ENCODE results near the gene UBE3B. TPM values are rescaled to one million over a fixed set of nuclear protein-coding genes. Genes with fewer than 3 reads are reported as not detected.

UBE3B gene
- total RNA-seq, 1 donor from 2014 or later: 21.4 TPM

GRCh38 chr12:109573029-109573913, 95.8 kb downstream of the UBE3B start, which contains the start of the genes MMAB and MVK:
Gene MMAB (minus strand): TSS chr12:109573504. CDS start chr12:109573480, 24 bp downstream.
Gene MVK (plus strand): TSS chr12:109573794. CDS start chr12:109574823, 1,029 bp downstream.
- peak within 1 kb of the TSS; percentile 85 for H3K27ac ChIP-seq (ENCODE audit: low read depth, low read length)
- peaks cover 17 to 24% (median 18%) of the 10 kb centered on the region in 3 donors for H3K4me1 ChIP-seq (ENCODE audit: control insufficient read depth in 3 of 3, insufficient read depth in 3 of 3, low read length in 3 of 3)
- peak within 1 kb of the TSS; percentile 93 to 99 (median 95) for H3K4me3 ChIP-seq (ENCODE audit: low read length in 3 of 3)
- no peaks in the 10 kb centered on the region for H3K9me3 ChIP-seq (ENCODE audit: control insufficient read depth in 3 of 3, low read length in 3 of 3)
- no peaks in the 10 kb centered on the region for H3K27me3 ChIP-seq (ENCODE audit: control insufficient read depth in 3 of 3, insufficient read depth in 3 of 3, low read length in 3 of 3)
- peaks cover 28 to 36% (median 33%) of the 10 kb centered on the region in 3 donors for H3K36me3 ChIP-seq (ENCODE audit: control insufficient read depth in 3 of 3, insufficient read depth in 3 of 3, low read length in 3 of 3)
- H3K9ac ChIP-seq (ENCODE audit: low read depth in 1 of 3, low read length in 3 of 3): peak within 1 kb of the TSS; percentile 82 to 91 (median 90)

GRCh38 chr12:109573914-109574244, 96.4 kb downstream of the UBE3B start:
- peaks cover 30 to 39% (median 37%) of the 10 kb centered on the region in 3 donors for H3K36me3 ChIP-seq (ENCODE audit: control insufficient read depth in 3 of 3, insufficient read depth in 3 of 3, low read length in 3 of 3)
- H3K4me3 ChIP-seq (ENCODE audit: low read length in 3 of 3): peak overlapping the region; percentile 72 to 99 (median 93)
- peak overlapping the region; percentile 72 to 91 (median 89) for H3K9ac ChIP-seq (ENCODE audit: low read depth in 1 of 3, low read length in 3 of 3)
- peaks cover 17 to 24% (median 18%) of the 10 kb centered on the region in 3 donors for H3K4me1 ChIP-seq (ENCODE audit: control insufficient read depth in 3 of 3, insufficient read depth in 3 of 3, low read length in 3 of 3)
- H3K9me3 ChIP-seq (ENCODE audit: control insufficient read depth in 3 of 3, low read length in 3 of 3): no peaks in the 10 kb centered on the region
- peak overlapping the region; percentile 85 for H3K27ac ChIP-seq (ENCODE audit: low read depth, low read length)
- no peaks in the 10 kb centered on the region for H3K27me3 ChIP-seq (ENCODE audit: control insufficient read depth in 3 of 3, insufficient read depth in 3 of 3, low read length in 3 of 3)

GRCh38 chr12:109575683-109576082, 98.2 kb downstream of the UBE3B start:
- Histone ChIP-seq H3K4me1 (ENCODE audit: control insufficient read depth in 3 of 3, insufficient read depth in 3 of 3, low read length in 3 of 3) (peaks cover 17 to 24% (median 18%) of the 10 kb centered on the region in 3 donors), H3K27ac (ENCODE audit: low read depth, low read length) (no peak overlapping the region), H3K9ac (ENCODE audit: low read depth in 1 of 3, low read length in 3 of 3) (no peak overlapping the region), H3K36me3 (ENCODE audit: control insufficient read depth in 3 of 3, insufficient read depth in 3 of 3, low read length in 3 of 3) (peaks cover 40 to 41% (median 40%) of the 10 kb centered on the region in 3 donors), H3K9me3 (ENCODE audit: control insufficient read depth in 3 of 3, low read length in 3 of 3) (no peaks in the 10 kb centered on the region), H3K4me3 (ENCODE audit: low read length in 3 of 3) (no peak overlapping the region), H3K27me3 (ENCODE audit: control insufficient read depth in 3 of 3, insufficient read depth in 3 of 3, low read length in 3 of 3) (no peaks in the 10 kb centered on the region)

GRCh38 chr12:109577311-109577710, 99.9 kb downstream of the UBE3B start:
- Histone ChIP-seq H3K9ac (ENCODE audit: low read depth in 1 of 3, low read length in 3 of 3) (no peak overlapping the region), H3K27me3 (ENCODE audit: control insufficient read depth in 3 of 3, insufficient read depth in 3 of 3, low read length in 3 of 3) (no peaks in the 10 kb centered on the region), H3K27ac (ENCODE audit: low read depth, low read length) (no peak overlapping the region), H3K36me3 (ENCODE audit: control insufficient read depth in 3 of 3, insufficient read depth in 3 of 3, low read length in 3 of 3) (peaks cover 41 to 53% (median 52%) of the 10 kb centered on the region in 3 donors), H3K4me1 (ENCODE audit: control insufficient read depth in 3 of 3, insufficient read depth in 3 of 3, low read length in 3 of 3) (peaks cover 17 to 24% (median 18%) of the 10 kb centered on the region in 3 donors), H3K4me3 (ENCODE audit: low read length in 3 of 3) (no peak overlapping the region), H3K9me3 (ENCODE audit: control insufficient read depth in 3 of 3, low read length in 3 of 3) (no peaks in the 10 kb centered on the region)

DNA sequence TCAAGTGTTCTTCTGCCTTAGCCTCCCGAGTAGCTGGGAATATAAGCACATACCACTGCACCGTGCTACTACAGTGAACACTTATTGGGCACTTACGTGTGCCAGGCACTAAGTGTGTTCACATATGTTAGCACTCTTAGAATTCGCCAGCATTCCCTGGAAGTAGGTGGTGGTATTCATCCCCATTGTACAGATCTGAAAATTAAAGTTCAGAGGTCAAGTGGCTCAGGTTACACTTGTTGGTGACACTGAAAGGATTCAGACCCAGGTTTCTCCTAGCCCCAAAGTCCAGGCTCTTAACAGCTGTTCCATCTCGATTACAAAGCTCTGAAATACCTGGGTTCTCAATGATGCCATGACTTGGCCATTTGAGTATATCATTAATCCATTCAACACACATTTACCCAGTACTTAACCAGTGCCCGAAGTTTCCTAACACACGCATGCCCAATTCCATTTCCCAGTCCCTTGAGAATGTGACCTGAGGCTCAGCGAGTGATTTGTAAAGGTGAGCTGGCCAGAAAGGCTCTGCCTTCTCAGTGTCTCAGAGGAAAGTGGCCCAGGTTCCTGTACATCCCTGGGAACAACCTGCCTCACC, 101.0 kb downstream of the UBE3B start:
- peaks cover 10 to 16% (median 15%) of the 10 kb centered on the region in 3 donors for H3K4me1 ChIP-seq (ENCODE audit: control insufficient read depth in 3 of 3, insufficient read depth in 3 of 3, low read length in 3 of 3)
- no peak overlapping the region for H3K9ac ChIP-seq (ENCODE audit: low read depth in 1 of 3, low read length in 3 of 3)
- no peak overlapping the region for H3K4me3 ChIP-seq (ENCODE audit: low read length in 3 of 3)
- no peaks in the 10 kb centered on the region for H3K27me3 ChIP-seq (ENCODE audit: control insufficient read depth in 3 of 3, insufficient read depth in 3 of 3, low read length in 3 of 3)
- H3K36me3 ChIP-seq (ENCODE audit: control insufficient read depth in 3 of 3, insufficient read depth in 3 of 3, low read length in 3 of 3): peaks cover 41 to 56% (median 52%) of the 10 kb centered on the region in 3 donors
- no peaks in the 10 kb centered on the region for H3K9me3 ChIP-seq (ENCODE audit: control insufficient read depth in 3 of 3, low read length in 3 of 3)
- no peak overlapping the region for H3K27ac ChIP-seq (ENCODE audit: low read depth, low read length)

GRCh38 chr12:109579639-109580038, 102.2 kb downstream of the UBE3B start:
- peaks cover 2 to 7% (median 5%) of the 10 kb centered on the region in 3 donors for H3K4me1 ChIP-seq (ENCODE audit: control insufficient read depth in 3 of 3, insufficient read depth in 3 of 3, low read length in 3 of 3)
- H3K4me3 ChIP-seq (ENCODE audit: low read length in 3 of 3): no peak overlapping the region
- H3K36me3 ChIP-seq (ENCODE audit: control insufficient read depth in 3 of 3, insufficient read depth in 3 of 3, low read length in 3 of 3): peaks cover 43 to 59% (median 52%) of the 10 kb centered on the region in 3 donors
- H3K9ac ChIP-seq (ENCODE audit: low read depth in 1 of 3, low read length in 3 of 3): no peak overlapping the region
- H3K9me3 ChIP-seq (ENCODE audit: control insufficient read depth in 3 of 3, low read length in 3 of 3): no peaks in the 10 kb centered on the region
- H3K27ac ChIP-seq (ENCODE audit: low read depth, low read length): no peak overlapping the region
- no peaks in the 10 kb centered on the region for H3K27me3 ChIP-seq (ENCODE audit: control insufficient read depth in 3 of 3, insufficient read depth in 3 of 3, low read length in 3 of 3)

DNA sequence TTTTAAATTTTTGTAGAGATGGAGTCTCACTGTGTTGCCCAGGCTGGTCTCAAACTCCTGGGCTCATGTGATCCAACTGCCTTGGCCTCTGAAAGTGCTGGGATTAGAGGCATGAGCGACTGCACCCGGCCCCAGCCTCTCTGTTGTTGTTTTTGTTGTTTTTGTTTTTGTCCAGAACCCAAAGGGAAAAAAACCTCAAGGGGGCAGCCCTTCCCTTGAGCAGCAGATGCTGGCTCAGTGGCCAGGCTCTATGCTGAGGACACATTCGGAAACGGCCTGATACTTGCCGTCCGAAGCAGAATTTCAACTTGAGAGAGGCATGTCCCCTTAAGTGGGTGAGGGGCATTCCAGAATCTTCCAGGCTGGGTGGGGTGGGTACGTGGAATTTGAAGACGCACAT, 102.8 kb downstream of the UBE3B start:
- Histone ChIP-seq H3K9me3 (ENCODE audit: control insufficient read depth in 3 of 3, low read length in 3 of 3) (no peaks in the 10 kb centered on the region), H3K36me3 (ENCODE audit: control insufficient read depth in 3 of 3, insufficient read depth in 3 of 3, low read length in 3 of 3) (peaks cover 46 to 57% (median 51%) of the 10 kb centered on the region in 3 donors), H3K27me3 (ENCODE audit: control insufficient read depth in 3 of 3, insufficient read depth in 3 of 3, low read length in 3 of 3) (no peaks in the 10 kb centered on the region), H3K27ac (ENCODE audit: low read depth, low read length) (no peak overlapping the region), H3K4me1 (ENCODE audit: control insufficient read depth in 3 of 3, insufficient read depth in 3 of 3, low read length in 3 of 3) (peaks cover 0 to 3% (median under 1%) of the 10 kb centered on the region in 3 donors), H3K4me3 (ENCODE audit: low read length in 3 of 3) (no peak overlapping the region), H3K9ac (ENCODE audit: low read depth in 1 of 3, low read length in 3 of 3) (no peak overlapping the region)

GRCh38 chr12:109580684-109581333, 103.4 kb downstream of the UBE3B start:
- Histone ChIP-seq H3K36me3 (ENCODE audit: control insufficient read depth in 3 of 3, insufficient read depth in 3 of 3, low read length in 3 of 3) (peaks cover 43 to 54% (median 48%) of the 10 kb centered on the region in 3 donors), H3K27ac (ENCODE audit: low read depth, low read length) (no peak overlapping the region), H3K4me1 (ENCODE audit: control insufficient read depth in 3 of 3, insufficient read depth in 3 of 3, low read length in 3 of 3) (peaks cover 0 to 3% (median 0%) of the 10 kb centered on the region in 3 donors), H3K4me3 (ENCODE audit: low read length in 3 of 3) (no peak overlapping the region), H3K9ac (ENCODE audit: low read depth in 1 of 3, low read length in 3 of 3) (no peak overlapping the region), H3K27me3 (ENCODE audit: control insufficient read depth in 3 of 3, insufficient read depth in 3 of 3, low read length in 3 of 3) (no peaks in the 10 kb centered on the region), H3K9me3 (ENCODE audit: control insufficient read depth in 3 of 3, low read length in 3 of 3) (no peaks in the 10 kb centered on the region)

DNA sequence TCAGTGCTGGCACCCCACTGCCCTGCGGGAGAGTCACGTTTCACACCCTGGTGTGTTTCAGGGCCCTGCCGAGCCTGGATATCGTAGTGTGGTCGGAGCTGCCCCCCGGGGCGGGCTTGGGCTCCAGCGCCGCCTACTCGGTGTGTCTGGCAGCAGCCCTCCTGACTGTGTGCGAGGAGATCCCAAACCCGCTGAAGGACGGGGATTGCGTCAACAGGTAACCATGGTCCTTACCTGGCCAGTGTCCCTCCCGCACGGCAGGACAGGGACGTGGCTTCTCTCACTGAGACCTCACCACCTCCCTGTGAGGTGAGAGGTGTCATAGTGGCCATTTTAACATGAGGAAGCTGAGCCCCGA, 103.9 kb downstream of the UBE3B start:
- Histone ChIP-seq H3K4me1 (ENCODE audit: control insufficient read depth in 3 of 3, insufficient read depth in 3 of 3, low read length in 3 of 3) (peaks cover 0 to 3% (median 0%) of the 10 kb centered on the region in 3 donors), H3K27ac (ENCODE audit: low read depth, low read length) (no peak overlapping the region), H3K9ac (ENCODE audit: low read depth in 1 of 3, low read length in 3 of 3) (no peak overlapping the region), H3K9me3 (ENCODE audit: control insufficient read depth in 3 of 3, low read length in 3 of 3) (no peaks in the 10 kb centered on the region), H3K36me3 (ENCODE audit: control insufficient read depth in 3 of 3, insufficient read depth in 3 of 3, low read length in 3 of 3) (peaks cover 43 to 54% (median 44%) of the 10 kb centered on the region in 3 donors), H3K27me3 (ENCODE audit: control insufficient read depth in 3 of 3, insufficient read depth in 3 of 3, low read length in 3 of 3) (no peaks in the 10 kb centered on the region), H3K4me3 (ENCODE audit: low read length in 3 of 3) (no peak overlapping the region)
